Ishikawa (cell line): Measurements from ENCODE around the gene ELF1.

ENCODE experiments used
- CEBPB ChIP-seq: IDR thresholded peaks from 2 replicates; pipeline ENCODE4 v1.6.1; 2012
- CREB1 ChIP-seq: IDR thresholded peaks from 2 replicates; pipeline ENCODE4 v1.6.1; 2012; ENCODE audit warnings: low read depth
- EGR1 ChIP-seq: IDR thresholded peaks from 2 replicates; pipeline ENCODE4 v1.6.1; 2012
- EP300 ChIP-seq: IDR thresholded peaks from 2 replicates; pipeline ENCODE4 v1.6.1; 2012; ENCODE audit warnings: borderline replicate concordance
- FOXM1 ChIP-seq: IDR thresholded peaks from 2 replicates; pipeline ENCODE4 v1.6.1; 2012; ENCODE audit warnings: low read depth, borderline replicate concordance
- NFIC ChIP-seq: IDR thresholded peaks from 2 replicates; pipeline ENCODE4 v1.6.1; 2012
- RAD21 ChIP-seq: IDR thresholded peaks from 2 replicates; pipeline ENCODE4 v1.6.1; 2012; ENCODE audit warnings: low read depth
- TAF1 ChIP-seq: IDR thresholded peaks from 2 replicates; pipeline ENCODE4 v1.6.1; 2012; ENCODE audit warnings: low read depth, mild to moderate bottlenecking
- TCF12 ChIP-seq: IDR thresholded peaks from 2 replicates; pipeline ENCODE4 v1.6.1; 2012; ENCODE audit warnings: low read depth
- TEAD4 ChIP-seq: IDR thresholded peaks from 2 replicates; pipeline ENCODE4 v1.6.1; 2012
- YY1 ChIP-seq: IDR thresholded peaks from 2 replicates; pipeline ENCODE4 v1.6.1; 2012; ENCODE audit warnings: low read depth
- ZBTB7A ChIP-seq: IDR thresholded peaks from 2 replicates; pipeline ENCODE4 v1.6.1; 2012; ENCODE audit warnings: low read depth
- TF ChIP-seq, protein P1 (sequence below): IDR thresholded peaks from 2 replicates; pipeline ENCODE4 v1.6.1; 2012
- TF ChIP-seq, protein P2 (sequence below): IDR thresholded peaks from 2 replicates; pipeline ENCODE4 v1.6.1; 2012; ENCODE audit warnings: low read depth, mild to moderate bottlenecking
- TF ChIP-seq, protein P3 (sequence below): IDR thresholded peaks from 2 replicates; pipeline ENCODE4 v1.6.1; 2012

Gene ELF1

DNA sequence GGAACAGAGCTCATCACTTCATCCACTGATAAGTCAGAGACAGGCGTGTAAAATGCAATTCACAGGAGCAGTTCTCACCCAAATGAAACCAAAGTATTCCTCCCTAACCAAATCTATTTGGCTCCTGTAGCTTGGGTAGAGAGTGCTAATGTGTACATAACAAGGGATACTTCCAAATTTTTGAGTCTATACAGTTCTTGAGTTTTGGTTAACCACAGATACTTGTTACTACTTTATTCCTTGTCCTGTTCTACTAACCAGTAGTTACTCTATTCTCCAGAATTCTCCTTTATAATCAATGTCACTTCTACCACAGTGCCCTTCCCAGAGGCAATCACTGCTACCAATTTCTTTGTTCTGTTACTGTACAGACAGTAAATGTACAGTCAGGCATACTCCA lies 57.3 kb downstream of the ELF1 start:
- TF ChIP-seq RAD21 (no peak), TCF12 (no peak), EP300 (no peak), ZBTB7A (no peak), TEAD4 (no peak), EGR1 (no peak), TAF1 (no peak), FOXM1 (no peak), NFIC (no peak), YY1 (no peak), CREB1 (no peak), CEBPB (no peak)
- TF ChIP-seq, protein P1, sequence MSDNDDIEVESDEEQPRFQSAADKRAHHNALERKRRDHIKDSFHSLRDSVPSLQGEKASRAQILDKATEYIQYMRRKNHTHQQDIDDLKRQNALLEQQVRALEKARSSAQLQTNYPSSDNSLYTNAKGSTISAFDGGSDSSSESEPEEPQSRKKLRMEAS, result no peak
- TF ChIP-seq, protein P2, sequence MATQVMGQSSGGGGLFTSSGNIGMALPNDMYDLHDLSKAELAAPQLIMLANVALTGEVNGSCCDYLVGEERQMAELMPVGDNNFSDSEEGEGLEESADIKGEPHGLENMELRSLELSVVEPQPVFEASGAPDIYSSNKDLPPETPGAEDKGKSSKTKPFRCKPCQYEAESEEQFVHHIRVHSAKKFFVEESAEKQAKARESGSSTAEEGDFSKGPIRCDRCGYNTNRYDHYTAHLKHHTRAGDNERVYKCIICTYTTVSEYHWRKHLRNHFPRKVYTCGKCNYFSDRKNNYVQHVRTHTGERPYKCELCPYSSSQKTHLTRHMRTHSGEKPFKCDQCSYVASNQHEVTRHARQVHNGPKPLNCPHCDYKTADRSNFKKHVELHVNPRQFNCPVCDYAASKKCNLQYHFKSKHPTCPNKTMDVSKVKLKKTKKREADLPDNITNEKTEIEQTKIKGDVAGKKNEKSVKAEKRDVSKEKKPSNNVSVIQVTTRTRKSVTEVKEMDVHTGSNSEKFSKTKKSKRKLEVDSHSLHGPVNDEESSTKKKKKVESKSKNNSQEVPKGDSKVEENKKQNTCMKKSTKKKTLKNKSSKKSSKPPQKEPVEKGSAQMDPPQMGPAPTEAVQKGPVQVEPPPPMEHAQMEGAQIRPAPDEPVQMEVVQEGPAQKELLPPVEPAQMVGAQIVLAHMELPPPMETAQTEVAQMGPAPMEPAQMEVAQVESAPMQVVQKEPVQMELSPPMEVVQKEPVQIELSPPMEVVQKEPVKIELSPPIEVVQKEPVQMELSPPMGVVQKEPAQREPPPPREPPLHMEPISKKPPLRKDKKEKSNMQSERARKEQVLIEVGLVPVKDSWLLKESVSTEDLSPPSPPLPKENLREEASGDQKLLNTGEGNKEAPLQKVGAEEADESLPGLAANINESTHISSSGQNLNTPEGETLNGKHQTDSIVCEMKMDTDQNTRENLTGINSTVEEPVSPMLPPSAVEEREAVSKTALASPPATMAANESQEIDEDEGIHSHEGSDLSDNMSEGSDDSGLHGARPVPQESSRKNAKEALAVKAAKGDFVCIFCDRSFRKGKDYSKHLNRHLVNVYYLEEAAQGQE, result no peak
- TF ChIP-seq, protein P3, sequence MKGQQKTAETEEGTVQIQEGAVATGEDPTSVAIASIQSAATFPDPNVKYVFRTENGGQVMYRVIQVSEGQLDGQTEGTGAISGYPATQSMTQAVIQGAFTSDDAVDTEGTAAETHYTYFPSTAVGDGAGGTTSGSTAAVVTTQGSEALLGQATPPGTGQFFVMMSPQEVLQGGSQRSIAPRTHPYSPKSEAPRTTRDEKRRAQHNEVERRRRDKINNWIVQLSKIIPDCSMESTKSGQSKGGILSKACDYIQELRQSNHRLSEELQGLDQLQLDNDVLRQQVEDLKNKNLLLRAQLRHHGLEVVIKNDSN, result no peak

DNA sequence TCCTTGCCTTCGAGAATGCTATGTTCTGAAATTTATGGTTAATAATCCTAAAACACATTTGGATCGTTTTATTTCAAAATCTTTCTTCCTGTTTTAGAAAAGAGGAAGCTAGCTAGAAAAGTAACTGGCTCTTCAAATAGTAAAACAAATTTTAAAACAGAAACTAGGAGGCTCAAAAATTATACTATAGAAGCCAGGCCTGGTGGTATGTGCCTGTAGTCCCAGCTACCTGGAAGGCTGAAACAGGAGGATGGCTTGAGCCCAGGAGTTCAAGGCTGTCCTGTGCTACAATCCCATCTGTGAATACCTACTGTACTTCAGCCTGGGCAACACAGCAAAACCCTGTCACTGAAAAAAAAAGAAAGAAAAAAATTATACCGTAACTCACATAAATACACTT lies 57.9 kb downstream of the ELF1 start:
- TF ChIP-seq RAD21, result no peak
- no peak for TF ChIP-seq ZBTB7A
- TF ChIP-seq, protein P3, result no peak

DNA sequence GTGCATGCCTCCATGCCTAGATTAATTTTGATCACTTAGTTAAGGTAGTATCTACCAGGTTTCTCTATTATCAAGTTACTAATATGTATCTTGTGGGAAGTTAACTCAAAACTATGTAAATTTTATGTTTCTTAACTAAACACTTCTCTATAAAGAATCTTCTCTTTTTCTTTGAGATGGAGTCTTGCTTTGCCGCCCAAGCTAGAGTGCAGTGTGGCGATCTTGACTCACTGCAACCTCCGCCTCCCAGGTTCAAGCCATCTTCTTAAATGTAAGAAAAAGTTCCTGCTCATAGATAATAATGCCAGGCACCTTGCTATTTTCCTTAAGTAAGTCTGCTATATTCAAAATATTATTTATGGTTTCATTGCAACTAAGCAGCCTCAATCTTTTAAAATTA lies 58.4 kb downstream of the ELF1 start:
- TF ChIP-seq FOXM1 (no peak), CEBPB (no peak), EGR1 (no peak), NFIC (no peak), EP300 (no peak), ZBTB7A (no peak), TEAD4 (no peak), RAD21 (no peak)
- TF ChIP-seq, protein P1, result no peak

DNA sequence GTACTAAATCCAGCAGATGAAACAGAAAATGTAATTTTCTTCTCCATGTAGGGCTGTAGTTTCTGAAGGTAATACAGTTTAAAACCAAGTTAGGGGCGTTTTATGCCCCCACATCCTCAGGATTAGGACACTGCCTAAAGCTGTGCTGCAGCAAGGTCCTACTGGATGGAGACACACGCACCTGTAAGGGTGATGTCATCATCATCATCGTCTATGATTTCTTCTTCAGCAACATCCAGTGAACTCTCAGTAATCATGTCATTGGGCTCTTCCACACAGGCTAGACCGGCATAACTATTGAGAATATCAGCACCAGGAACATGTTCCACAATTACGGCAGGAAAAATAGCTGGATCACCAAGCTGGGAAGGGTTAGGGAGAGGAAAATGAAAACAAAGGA lies 60.5 kb downstream of the ELF1 start:
- TF ChIP-seq TAF1 (no peak), TEAD4 (no peak), CREB1 (no peak), FOXM1 (no peak), CEBPB (no peak), EGR1 (no peak), NFIC (no peak), TCF12 (no peak), ZBTB7A (no peak), YY1 (no peak), EP300 (no peak), RAD21 (no peak)
- TF ChIP-seq, protein P2, result no peak
- TF ChIP-seq, protein P3, result no peak
- TF ChIP-seq, protein P1, result no peak

DNA sequence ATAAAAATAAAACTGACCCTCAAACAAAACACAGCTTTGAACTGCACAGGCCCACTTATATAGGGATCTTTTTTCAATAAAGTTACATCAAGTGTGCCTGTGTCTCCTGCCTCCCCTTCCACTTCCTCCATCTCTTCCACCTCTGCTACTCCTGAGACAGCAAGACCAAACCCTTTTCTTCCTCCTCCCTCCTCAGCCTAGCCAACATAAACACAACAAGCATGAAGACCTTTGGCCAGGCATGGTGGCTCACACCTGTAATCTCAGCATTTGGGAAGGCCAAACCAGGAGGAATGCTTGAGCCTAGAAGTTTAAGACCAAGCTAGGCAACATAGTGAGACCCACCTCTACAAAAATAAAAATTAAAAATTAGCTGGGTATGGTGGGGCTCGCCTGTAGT lies 72.6 kb downstream of the ELF1 start:
- TF ChIP-seq EP300, result no peak
- no peak for TF ChIP-seq TAF1
- TF ChIP-seq, protein P3, result no peak
- TF ChIP-seq TEAD4, result no peak
- no peak for TF ChIP-seq TCF12
- TF ChIP-seq CREB1, result no peak
- TF ChIP-seq, protein P1, result no peak
- TF ChIP-seq NFIC, result no peak
- TF ChIP-seq, protein P2, result no peak
- no peak for TF ChIP-seq EGR1
- no peak for TF ChIP-seq CEBPB
- no peak for TF ChIP-seq FOXM1
- TF ChIP-seq ZBTB7A, result no peak
- TF ChIP-seq RAD21, result no peak
- no peak for TF ChIP-seq YY1
